Activated CD4-positive, CD25-positive, alpha-beta regulatory T cell treated with anti-CD3 and anti-CD28 coated beads, Interleukin-2, amount 50 U/mL, for 16 hours (primary cell): ENCODE data around the gene HPGDS.

Experiments
- DNase-seq: peaks from one replicate; pipeline ENCODE4 v3.0.0-alpha.2; 2020; ENCODE audit warnings: low read depth, low spot score

Gene HPGDS

GRCh38 chr4:94256144-94256783 is 86.4 kb downstream of the HPGDS start:
- no peak for DNase-seq

DNA sequence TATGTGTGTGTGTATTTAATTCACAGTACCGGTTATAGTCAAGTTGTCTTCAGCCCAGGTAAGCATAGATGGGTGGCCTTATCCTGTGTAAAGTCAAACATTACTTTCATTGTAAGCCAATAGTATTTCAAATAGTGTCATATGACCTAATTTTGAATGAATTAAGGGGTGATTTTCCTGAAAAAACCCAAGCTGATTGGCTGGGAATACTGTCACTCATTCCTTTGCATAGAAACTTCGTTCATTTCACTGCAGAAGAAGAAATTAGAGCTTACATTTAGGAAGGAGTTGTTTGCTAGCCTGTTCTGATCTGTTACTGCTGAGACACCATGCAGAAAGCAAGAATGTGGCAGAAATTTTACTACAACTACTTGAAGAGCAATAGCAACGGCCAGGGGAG is 89.6 kb downstream of the HPGDS start:
- no peak for DNase-seq

- DNase-seq = no peak
These were observed 91.5 kb downstream of the HPGDS start for GRCh38 chr4:94251094-94251493.
